Inferior parietal cortex (tissue), 1 donor: ENCODE measurements around the gene LRRC4C.
A peak's percentile ranks its signal among the peaks of the same experiment; 100 is the strongest.

ENCODE experiments used
- DNase-seq: peaks from one replicate; pipeline ENCODE4 v3.0.0-alpha.2; 2016; ENCODE audit errors: extremely low spot score

The LRRC4C gene

DNA sequence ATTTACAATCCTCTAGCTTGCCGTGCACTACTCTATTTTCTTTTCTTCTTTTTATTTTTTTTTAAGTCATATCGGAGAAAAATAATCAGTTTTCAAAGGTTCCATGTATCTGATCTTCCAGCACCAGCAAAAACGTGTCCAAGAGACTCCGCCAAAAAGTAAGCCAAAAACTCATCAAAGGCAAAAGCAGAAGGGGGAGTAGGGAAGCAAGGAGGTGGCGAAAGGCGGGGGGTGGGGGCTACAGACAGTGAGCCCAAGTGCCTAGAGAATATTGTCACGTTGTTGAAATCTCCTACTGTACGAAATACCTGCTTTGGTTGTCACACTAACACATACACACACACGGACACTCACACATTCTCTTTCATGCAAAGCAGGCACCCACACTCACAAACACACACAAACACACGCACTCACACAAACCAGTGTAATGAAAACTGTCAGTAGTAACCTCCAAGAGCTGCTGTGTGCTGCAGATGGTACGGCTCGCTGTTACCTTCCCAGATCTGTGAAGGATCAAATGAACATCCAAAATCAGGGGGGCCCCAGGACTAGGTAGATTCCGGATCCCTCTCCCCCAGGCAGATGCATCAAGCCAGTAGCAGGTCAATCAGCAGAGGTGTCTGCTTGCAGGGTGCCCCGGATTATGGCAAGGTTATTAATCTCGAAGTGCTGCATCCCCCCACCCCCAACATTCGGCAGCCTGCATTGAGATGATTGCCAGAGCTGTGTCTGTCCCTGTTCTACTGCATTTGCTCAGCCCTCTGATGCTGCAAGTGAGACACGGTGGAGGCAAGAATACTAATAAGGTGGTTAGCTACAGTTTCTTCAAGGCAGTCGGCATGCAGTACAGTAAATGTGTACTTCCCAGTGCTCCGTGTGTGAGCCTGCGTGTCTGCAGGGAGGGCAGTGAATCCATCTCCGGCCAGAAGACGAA, at the start of gene LRRC4C:
Gene LRRC4C, minus strand, starts transcription at position 188 of the 937 bp plus-strand sequence.
- DNase-seq = no peak

DNA sequence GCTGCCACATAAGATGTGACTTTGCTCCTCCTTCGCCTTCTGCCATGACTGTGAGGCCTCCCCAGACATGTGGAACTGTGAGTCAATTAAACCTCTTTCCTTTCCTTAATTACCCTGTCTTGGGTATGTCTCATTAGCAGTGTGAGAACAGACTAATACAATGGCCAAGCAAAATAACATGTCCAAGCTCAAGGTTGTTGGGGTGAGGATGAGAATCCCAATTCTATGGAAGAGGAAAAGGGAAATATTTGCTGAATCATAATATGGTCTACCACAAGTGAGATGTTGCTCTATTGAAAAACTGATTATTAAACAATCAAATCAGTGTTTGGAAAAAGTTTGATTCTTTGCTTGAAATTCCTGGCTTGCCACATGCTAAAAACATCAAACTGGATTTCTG, 48.7 kb upstream of the LRRC4C start:
- DNase-seq = no peak

DNA sequence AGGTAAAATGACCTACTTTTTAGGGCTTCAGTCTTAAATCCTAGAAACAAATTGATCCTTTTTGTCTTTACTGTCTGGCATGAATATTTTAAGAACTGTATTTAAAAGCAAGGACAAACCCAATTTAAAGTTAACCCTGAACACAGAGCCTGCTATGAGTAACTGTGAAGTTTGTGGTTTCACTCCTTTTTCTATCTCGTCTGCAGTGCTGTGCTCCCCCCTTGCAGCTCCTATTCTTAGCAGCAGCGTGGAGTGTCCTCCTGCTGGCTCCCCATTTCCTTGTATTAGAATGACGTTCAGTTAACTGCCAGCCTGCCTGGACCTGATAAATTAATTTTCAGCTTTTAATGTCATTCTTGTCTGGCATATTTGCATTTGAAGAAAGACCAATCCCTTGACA, 40.0 kb upstream of the LRRC4C start:
- no peak for DNase-seq

DNA sequence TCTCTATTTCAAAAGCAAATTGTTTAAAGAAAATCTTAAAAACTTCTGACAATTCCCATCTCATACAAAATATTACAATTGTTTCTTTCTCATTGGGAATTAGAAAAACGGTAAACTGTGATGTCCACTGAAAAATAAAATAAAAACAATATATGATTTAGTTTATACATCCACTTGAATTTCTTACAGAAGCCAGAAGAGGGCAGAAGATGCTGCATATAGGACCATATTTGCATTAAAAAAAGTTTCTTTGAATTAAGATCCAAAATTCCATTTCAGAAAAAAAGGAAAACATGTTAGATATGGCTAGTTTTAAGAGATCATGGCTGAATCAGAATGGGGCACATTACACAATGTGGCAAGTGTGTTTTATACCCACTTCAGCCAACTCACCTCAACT, 39.3 kb upstream of the LRRC4C start:
- DNase-seq = no peak

DNA sequence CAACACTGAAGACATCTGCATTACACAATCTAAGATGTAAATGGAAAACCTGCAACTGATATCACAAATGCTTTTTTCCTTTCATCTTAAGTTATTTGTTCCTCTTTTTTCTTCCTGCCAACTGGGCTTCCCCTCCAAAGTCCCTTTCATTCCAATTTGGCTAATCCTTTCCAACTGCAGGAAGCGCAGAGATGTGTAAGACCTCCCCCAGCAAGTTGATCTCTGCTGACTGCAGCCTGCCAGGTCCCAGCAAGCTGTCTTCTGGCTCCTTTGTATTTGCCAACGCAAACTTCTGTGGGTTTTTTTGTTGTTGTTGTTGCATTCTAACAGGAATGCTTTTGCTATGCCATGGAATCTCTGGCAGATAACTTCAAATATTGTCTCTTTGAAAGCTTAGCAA, 38.5 kb upstream of the LRRC4C start:
- no peak for DNase-seq

DNA sequence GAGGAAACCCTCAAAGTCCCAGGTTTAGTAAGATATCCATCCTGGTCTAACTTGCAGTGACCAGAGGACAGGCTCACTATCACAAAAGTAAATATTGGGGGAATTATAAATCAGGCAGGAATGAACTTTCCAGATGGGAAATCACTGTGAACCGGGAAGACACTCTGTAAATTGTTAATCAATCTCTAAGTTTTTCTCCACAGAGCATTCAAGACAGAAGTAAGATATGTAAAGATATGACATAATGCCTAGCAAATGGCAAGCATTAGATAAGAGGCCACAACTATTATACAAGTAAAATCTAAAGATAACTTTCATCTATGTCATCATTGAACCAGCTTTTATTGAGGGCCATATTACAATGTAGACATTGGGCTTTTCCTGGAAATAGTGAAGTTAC, 35.3 kb upstream of the LRRC4C start:
- no peak for DNase-seq

DNA sequence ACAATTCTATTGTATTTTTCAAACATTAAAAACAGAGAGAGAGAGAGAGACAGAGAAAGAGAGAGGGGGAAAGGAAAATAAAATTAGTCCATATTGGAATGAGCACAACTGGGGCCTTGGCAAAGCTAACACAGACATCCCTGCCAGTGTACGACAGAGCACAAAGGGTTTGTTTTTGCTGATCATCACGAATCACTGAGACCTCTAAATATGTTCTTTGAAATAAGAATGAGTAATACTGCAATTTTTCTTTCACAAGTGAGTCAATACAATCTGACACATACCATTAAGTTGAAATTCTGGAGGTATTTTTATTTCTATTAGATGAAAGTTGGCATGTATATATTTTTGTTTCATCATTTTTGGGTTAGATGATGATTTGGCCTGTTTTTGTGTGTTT, 27.0 kb upstream of the LRRC4C start:
- no peak for DNase-seq

DNA sequence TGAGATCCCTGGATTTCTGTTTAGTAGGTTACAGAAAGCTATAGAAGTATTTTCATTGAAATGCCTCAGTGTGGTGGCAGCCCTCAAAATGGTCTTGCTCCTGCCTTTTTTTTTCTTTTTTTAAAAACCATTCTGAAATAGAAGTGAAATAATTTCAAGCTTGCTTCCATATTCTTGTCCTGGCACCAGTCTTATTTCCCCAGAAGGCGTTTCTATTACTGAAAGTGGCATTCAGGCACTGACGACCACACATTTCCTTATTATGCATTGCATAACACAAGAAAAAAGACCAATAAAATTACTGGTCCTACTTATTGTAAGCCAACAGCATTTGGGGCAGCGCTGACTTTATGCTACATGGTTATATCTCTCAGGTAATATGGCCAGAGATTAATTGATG, 24.5 kb upstream of the LRRC4C start:
- DNase-seq = no peak

DNA sequence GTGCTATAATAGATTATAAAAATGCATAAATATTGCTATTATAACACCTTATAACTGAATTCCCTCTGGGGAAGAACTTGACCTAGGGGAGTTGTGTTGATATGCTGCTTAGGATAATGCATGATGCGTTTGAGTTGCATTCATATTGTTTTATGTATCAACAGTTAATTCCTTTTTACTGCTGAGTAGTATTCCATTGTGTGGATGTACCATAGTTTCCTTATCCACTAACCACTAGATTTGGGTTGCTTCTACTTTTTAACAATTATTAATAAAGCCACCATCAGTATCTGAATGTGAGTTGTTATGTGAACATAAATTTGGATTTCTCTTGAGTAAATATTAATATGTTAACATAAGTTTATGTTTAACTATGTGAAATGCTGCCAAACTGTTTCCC, 19.7 kb upstream of the LRRC4C start:
- no peak for DNase-seq

DNA sequence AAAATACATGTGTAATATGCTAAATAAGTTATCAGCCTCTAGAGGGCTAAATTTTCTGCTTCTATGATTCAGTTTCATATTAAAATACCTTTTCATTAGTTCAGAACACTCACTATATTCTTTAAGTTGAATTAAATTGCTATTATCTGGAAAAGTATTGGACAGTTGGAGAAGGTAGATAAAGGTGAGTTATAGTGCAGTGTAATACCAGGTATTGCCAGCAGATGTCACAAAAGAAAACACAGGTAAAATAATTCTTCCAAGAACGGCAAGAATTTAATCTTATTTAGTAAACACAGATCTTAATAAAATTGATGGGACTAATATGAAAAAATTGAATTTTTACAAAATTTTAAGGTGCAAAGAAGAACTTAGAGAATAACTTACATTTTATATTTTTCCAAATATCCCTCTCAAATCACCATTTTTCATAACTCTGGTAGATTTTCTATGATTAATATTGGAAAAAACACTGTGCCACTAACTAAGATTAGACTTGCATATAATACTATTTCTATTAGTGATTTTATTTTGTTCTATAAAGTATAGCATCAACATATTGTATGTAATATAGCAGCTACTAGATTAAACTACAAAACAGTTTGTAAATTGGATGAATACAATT, 1.7 kb upstream of the LRRC4C start:
- DNase-seq = no peak

DNA sequence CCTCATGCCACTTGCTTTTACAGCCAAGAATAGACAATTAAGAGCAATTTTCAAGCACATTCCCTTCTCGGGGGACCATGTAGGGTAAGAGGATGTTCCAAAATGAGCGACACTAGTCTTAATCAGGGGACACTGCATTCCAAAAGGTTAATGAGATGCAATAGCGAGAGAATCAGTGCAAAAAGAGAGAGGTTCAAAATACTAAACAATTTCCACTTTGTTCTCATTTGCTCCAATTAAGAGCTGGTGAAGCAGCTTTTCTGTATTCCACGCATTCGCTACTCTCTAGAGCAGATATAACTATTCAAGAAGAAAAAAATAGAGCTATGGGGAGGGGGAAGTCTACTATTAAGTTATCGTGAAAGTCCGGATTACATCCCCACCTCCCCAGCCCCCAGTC, 811 bp downstream of the LRRC4C start:
- DNase-seq = peak; percentile 26

DNA sequence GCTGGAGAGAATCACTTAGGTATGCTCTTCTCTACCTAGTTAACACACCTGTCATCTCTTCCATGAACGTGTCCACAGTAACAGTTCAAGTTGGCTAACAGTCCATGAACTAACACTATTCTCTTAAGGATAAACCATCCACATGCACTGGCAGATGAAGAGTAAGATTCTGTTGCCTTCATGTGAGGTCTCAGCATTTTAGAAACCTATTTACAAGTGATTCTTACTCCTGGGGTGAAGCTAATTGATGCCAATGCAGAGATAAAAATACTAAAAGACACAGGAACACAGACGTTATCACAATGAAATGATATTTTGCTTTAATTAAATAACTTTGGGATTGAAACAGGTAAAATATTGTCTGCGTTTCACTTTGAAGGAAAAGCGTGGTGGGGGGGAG, 1.3 kb downstream of the LRRC4C start:
- DNase-seq = no peak

DNA sequence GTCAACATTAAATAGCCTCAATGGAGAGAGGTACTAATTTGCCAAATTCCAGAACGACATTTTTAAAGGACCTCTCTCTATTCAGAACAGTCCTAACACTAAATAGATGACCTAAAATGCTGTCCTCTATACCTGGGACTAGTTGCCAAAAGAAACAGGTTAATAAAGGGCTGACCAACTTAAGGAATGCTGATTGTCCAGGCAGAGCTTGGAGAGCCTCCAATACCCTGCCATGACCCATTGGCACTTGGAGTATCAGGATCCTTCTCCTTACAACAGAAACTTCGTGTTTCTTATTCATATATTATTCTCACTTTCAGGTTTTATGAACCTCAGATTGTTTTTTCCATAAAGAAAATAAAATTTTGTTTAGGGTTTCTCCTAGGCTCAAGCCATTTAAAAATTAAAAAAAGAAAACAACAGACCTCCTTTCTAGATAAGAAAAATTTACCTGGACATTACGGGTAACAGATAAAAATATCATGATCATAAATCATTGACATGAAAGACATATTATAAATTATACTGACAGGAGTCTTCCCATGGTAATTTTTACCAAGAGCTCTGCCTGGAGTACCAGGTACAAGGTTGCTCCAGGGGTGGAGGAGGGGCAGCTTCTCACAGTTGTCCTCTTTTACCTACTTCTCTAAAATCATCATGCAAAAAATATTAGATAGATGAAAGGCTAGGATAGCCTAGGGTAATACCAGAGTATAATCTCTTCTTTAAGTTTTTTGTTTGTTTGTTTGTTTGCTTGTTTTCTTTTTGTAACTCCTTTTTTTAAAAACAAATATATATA, 2.0 kb downstream of the LRRC4C start:
- DNase-seq = no peak

DNA sequence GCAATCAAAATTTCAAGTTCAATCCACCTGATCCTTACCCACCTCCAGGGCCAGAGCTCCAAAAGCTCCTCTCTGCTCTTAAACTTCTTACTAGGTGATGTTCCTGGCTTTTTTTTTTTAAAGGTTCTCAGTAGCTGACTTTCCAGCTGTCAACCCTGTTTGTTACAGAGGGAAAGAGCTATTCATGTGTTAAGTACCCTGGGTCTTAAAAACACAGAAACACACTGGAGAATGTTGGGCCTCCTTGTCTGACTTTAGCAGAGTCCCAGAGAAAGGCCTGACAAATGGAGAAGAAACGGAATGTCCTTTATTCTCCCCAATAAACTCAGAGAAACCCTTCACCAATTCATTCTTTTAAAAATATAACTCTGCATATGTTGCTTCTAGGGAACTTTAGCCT, 3.2 kb downstream of the LRRC4C start:
- no peak for DNase-seq

DNA sequence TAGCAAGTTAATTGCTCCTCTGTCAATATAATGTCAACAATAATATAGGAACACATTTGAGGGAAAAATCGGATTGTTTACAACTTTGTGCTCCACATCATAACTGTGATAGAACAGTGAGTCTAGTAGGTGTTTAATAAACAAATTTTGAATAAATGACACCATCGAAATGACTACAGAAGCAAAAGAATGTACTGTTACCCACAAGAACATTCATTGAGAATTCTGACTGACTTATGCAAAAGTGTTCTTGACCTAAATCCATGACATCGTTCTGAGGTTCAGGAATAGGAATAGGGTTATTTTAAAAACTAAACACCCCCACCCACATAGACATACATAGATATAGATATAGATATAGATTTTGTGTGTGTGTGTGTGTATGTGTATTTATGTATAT, 8.4 kb downstream of the LRRC4C start:
- no peak for DNase-seq

DNA sequence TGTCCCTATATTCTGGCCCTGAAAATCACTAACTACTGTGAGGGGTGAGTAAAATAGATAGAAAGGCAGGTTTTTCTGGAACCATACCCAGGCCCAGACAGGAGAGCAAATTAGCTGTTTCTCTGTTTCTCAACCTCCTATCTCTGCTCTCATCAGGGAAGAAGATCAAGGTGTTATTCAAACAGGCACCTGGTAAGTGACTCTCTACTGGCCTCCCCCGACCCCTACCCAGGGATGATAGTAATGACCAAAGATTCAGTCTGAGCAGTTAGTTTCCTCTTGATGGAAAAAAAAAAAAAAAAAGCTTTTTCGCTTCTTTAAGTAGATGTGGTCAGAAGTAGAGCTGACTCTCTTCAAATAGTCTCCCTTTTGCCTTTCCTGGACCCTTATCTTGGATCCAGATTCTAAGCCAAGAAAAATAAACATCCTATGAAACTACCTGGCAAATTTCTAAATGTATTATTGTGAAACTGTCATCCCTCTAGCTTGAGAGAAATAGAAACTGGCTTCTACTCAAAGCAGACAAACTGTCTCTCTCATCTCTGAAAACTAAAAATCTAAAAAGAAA, 9.9 kb downstream of the LRRC4C start:
- DNase-seq = no peak

DNA sequence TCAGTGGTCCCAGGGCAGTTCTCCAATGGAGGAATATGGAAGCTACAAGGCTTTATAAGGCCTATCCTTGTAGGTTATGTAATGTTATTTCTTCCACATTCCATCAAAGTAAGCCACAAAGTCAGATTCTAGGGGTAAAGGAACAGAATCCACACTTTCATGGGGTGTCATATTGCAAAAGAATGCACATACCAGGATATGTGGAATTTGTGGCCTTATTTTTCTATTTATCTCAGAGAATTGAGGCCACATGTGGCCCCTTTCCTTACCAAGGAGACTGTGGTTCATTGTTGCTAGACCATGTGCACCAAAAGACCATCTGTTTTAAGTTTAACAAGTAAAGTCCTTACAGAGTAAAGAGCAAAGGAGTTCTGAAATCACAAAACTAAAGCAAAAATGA, 12.9 kb downstream of the LRRC4C start:
- DNase-seq = no peak

DNA sequence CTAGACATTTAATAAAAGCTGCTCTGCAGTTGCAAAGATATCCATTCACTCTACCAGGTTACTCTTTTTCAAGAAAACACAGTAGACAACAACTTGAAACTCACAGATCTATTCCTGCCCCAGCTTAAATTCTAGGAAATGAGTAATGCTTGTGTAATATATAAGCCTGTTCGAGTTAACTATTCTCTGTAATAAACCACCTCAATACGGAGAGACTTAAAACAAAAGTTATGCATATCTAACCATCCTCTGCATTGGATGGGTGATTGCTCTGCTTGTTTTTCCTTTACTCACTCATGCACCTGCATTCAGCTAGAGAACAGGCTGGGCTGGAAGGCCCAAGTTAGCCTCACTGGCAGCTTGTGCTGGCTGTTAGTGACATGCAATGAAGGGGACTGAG, 13.3 kb downstream of the LRRC4C start:
- no peak for DNase-seq

DNA sequence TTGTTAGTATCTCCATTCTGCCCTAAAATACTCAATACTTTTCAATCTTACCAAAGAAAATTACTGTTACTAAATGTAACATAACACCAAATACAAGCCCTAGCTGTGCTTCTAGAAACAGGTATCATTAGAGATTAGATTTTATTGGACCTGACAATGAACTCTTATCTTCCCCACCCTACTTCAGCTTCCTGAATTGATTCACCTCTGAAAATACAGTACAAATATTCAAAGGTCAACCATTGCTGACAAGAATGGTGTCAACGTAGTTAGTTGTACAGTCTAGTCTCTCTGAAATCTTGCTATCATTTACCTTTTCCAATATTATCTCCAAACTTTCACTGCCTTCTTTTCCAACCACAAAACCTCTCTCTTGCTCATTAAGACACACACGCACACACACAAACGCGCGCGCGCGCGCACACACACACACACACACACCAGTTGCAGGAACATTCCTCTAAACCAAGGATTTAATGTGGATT, 22.4 kb downstream of the LRRC4C start:
- no peak for DNase-seq

DNA sequence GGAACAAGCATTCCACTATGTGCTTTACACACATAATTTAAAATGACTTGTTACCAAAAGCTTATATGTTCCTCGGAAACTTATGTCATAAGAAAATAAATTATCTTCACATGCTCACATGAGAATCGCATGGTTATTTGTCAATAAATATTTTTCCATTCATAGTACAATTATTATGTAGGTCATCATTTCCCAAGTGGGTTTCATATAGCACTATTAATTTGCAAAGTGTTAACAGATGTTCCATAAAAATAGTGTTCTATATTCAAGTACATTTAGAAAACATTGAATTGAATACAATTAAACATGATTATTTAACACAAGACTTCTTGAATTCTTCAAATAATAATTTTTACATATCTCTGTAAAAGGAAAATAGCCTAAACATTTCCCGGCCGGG, 23.9 kb downstream of the LRRC4C start:
- no peak for DNase-seq

DNA sequence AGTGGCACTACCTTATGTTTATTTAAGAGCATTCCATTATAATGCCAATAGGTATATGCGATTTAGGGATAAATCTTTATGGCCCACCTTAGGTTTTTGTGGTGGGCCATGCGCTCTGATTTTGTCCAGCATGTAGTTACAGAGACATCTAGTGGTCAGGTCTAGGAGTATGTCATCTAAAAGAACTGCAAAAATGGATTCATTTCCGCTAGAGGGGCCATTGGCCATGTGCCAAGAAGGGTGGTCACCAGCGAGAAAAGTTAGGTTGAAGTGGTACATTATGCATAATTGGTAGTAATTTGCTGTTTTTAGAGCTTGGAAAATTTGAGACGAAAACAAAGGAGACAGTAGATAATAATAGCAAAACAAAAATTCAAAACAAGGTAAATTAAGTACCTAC, 27.7 kb downstream of the LRRC4C start:
- DNase-seq = no peak

DNA sequence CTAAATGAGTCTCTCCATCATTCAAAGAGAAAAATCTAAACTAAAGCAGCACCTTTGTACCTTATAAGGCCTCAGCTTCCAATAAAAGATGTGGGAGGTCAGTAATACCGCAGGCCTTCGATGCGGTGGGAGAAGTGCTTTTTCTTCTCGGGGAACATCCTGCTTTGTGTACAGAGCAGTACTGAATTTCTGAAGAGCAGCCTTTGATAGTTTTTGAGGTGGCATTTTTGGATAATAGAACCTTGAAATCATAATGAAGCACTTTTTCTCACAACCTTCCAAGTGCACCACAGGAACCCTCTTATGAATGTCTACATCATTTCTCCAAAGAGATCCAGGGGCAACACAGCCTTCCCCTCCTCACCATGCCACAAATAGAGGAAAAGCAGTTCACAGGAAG, 39.6 kb downstream of the LRRC4C start:
- DNase-seq = no peak
